Astrocyte (in vitro differentiated cells and primary cell): ENCODE measurements around the gene MECR. TPM values are rescaled to one million over a fixed set of nuclear protein-coding genes. Genes with fewer than 3 reads are reported as not detected.

Source experiments
- total RNA-seq: library from RNA; stranded (reverse); gene quantifications from 2 replicates; pipeline ENCODE4 v1.2.1, GENCODE V29; 2021

The MECR gene
- total RNA-seq, 1 donor from 2014 or later = 25.1 TPM

Other genes with a start within 250 kb of the MECR start
- 3.6 and 4.7 TPM in 2 replicates for gene TMEM200B, start 107.0 kb downstream of the MECR start, total RNA-seq
- 48.2 and 52.6 TPM in 2 replicates for gene SRSF4, start 49.0 kb downstream of the MECR start, total RNA-seq
- gene PTPRU, start 5.6 kb upstream of the MECR start, total RNA-seq = 36.6 and 47.2 TPM in 2 replicates